ENCODE measurements around the gene PICALM.
"Not testable (repeated sequence)": the region's sequence is repeated elsewhere in the genome, so short reads cannot be mapped to it uniquely, and the experiment has no call there.

PICALM gene

DNA sequence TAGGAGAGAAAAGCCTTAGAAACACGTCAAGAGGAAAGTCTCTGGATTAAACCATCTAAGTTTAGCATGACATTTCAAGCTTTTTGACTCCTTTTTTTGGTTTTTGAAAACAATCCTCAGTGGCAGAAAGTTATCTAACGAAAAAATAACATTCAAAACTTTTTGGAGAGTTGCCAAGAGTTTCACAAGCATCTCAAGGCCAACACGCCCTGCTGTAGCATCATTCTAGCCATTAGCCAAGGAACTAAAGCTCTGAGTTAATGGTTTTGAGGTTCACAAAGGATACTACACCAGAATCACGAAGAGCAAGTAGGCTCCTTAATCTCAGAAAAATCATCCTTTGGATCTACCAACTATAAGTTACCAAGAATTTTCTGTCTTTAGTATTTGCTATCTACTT lies 94.8 kb downstream of the PICALM start:
- no peak for DNase-seq

DNA sequence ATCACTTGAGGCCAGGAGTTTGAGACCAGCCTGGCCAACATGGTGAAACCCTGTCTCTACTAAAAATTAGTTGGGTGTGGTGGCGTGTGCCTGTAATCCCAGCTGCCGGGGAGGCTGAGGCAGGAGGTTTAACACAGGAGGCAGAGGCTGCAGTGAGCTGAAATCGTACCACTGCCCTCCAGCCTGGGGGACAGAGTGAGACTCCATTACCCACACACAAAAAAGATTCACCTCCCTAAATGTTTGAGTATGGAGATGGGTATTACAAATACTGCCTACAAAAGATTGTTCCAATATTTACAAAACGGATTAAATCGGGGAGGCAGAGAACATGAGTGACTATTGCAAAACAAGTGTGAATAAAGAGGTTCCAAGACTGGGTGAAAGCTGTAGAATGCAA lies 98.3 kb downstream of the PICALM start:
- DNase-seq: no peak

- DNase-seq: no peak
Observed at GRCh38 chr11:85967457-85967856, 101.4 kb downstream of the PICALM start.

DNA sequence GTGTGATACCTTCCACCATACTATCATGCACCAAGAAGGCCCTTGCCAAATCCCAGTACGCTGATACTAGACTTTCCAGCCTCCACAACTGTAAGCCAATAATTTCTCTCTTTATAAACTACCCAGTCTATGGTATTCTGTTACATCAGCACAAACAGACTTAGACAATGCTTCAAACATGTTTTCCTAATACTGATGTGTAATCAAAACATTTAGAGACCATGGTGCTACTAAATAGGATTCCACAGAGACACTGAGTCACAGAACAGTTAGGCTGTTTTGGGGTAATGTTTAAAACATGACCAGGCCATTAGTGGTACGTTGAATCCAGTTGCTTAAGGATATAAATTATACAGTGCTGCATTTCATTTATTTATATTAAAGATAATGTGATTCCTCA lies 103.7 kb downstream of the PICALM start:
- DNase-seq: no peak

DNA sequence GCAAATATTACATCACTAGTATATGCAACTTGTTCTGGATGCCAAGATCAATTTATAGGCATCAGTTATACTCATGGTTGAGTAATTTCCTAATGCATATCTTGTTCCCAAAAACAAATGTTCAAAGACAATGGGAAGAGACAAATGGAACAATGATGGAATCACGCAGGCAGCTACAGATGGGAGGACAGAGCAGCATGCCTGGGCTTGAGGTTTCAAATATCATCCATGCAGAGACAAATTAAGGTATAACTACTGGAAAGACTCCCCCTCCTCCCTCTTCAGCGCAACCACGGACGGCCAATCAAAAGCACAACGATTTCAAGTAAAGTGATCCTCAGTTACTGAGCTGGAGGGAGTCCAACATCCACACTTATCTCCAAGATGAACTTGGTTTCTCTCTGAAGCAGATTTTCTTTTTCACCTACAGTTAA lies 106.9 kb downstream of the PICALM start:
- DNase-seq: no peak

DNA sequence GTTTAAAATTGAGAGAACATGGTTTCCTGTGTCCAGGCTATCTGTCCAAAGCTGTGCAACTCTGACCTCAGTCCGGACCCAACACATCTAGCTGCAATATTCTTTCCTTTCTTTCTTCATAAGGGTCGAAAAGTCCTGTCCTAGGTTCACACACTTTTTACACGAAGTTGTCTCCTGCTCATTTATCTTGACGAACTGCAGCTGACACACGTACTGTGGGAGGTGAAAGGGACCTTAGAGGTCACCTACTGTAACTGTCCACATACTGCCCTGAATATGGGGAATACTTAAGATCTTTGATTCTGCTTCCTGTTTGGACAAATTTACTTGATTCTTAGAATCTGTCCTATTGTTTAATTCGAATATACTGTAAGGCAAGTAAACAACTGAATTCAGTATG lies 107.8 kb downstream of the PICALM start:
- no peak for DNase-seq

GRCh38 chr11:85960678-85961077 lies 108.2 kb downstream of the PICALM start:
- DNase-seq: no peak

GRCh38 chr11:85955531-85955930 lies 113.4 kb downstream of the PICALM start:
- no peak for DNase-seq

DNA sequence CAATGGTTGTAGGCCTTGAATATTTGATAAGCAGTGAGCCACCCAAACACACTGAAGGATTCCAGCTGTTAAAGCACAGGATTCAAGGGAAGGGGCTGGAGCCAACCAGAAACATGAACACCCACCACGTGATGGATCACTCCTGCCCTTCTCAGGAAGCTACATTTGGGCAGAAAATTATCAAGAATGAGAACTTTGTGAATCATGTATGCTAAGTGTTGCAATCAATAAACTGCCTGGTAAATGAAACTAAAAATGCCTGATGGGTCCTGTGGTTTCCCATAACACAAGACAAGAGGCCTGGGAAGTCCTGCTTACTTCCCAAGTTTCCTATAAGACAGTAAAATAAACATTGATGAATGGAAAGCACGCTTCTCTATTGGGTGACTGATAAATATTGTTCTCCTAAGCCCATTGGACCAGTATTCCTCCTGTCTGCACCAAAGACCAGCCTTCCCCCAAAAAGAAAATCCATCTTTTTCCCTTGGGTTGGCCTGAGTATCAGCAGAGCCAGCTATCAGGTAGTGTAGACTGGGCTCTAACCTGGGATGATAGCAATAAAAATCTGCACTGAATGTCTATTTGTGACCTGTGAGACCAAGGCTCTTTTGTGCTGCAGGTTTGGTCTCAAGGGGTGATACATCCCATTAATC lies 115.3 kb downstream of the PICALM start:
- DNase-seq: no peak

DNA sequence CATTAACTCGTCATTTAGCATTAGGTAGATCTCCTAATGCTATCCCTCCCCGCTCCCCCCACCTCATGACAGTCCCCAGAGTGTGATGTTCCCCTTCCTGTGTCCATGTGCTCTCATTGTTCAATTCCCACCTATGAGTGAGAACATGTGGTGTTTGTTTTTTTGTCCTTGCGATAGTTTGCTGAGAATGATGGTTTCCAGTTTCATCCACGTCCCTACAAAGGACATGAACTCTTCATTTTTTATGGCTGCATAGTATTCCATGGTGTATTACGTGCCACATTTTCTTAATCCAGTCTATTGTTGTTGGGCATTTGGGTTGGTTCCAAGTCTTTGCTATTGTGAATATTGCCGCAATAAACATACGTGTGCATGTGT lies 116.8 kb downstream of the PICALM start:
- not testable (repeated sequence) for DNase-seq

GRCh38 chr11:85951428-85952107 lies 117.3 kb downstream of the PICALM start:
- no peak for DNase-seq

GRCh38 chr11:85951049-85951405 lies 117.9 kb downstream of the PICALM start:
- DNase-seq: no peak

- no peak for DNase-seq
Observed at GRCh38 chr11:85950317-85951048, 118.4 kb downstream of the PICALM start.

DNA sequence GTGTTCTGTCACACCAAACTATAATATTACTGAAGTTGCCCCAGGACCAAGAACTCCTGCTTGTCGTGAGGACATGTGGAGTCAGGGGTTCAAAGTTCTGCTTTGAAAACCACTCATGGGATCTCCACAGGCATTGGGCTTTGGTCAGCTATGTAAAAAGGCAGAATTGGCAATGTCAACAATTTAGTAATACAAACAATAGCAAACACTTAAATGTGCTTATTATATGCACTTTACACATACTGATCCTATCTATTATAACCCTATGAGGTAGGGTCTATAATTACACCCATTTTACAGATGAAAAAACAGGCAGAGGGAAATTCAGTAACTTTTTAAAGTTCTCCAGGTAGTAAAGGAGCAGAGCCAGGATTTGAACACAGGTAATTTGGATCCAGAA lies 119.1 kb downstream of the PICALM start:
- DNase-seq: no peak

DNA sequence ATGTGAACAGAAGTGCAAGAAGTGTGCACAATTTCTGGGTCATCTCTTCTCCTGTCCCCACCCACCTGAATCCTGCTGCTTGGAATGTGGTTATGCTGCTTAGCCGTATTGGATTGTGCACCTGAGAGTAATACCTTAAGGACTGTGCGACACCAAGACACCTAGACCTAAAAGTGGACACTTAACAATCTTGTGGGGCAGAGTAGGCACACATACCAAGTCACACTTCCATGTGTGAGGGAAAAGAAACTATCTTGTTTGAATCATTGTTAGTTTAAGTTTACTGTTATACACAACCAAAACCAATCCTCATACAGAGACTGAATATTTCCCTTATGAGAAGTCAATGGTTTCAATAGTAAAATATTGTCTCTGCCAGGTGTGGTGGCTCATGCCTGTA lies 120.0 kb downstream of the PICALM start:
- DNase-seq: no peak

GRCh38 chr11:85947431-85948272 lies 121.2 kb downstream of the PICALM start:
- peak; percentile 94 for DNase-seq

GRCh38 chr11:85946221-85946620 lies 122.7 kb downstream of the PICALM start:
- no peak for DNase-seq

DNA sequence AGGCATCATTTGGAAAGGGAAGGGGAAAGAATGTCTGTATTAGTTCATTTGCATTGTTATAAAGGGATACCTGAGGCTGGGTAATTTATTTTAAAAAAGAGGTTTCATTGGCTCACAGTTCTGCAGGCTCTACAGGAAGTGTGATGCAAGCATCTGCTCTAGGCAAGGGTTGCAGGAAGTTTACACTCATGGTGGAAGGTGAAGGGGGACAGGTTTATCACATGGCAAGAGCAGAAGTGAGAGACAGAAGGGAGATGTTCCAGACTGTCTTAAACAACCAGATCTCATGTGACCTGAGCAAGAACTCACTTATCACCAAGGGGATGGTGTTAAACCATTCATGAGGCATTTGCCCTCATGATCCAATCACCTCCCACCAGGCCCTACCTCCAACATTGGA lies 123.1 kb downstream of the PICALM start:
- DNase-seq: no peak

DNA sequence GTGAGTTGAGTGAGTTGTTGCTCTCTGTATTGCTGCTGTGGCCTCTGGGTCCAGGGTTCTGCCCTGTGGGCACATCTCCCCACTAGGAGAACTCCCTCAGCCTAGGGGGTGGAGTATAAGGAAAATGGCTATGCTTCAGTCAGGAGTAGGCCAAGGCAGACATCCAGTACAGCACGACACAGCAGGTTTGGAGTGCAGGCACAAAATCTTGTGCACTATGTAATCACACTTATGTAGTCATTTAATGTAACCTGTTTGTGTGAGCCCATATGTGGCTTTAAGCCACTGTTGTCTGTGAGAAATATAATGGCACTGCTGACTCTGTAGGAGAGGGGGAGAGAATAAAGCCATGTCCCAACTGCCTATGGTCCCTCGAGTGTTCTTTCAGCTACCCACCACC lies 123.6 kb downstream of the PICALM start:
- no peak for DNase-seq

DNA sequence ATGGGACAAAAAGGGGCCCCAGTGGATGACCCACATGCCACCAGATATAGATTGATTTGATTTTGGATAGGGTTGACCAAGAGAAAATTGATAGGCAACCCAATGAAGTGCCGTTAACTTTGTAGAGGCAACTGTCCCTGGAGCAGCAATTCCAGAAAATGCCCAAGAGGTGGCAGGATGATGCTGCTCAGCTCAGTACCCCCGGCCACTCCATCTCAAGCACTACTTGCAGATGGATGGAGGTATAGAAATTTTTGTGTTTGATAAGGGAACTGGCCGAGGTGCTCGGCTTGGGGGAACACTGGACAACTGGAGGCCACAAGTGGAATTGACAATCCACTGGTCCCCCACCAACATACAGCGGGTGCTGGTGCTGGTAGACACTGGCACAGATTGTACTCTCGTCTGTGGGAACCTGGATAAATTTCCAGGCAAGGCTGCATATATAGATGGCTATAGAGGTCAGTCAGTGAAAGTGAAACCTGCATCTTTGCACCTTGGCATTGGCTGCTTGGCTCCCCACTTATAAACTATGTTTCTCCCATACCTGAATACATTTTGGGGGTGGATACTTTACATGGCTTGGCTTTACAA lies 127.4 kb downstream of the PICALM start:
- DNase-seq: peak; percentile 65

GRCh38 chr11:85939099-85940015 lies 129.5 kb downstream of the PICALM start:
- DNase-seq: no peak

GRCh38 chr11:85937835-85938234 lies 131.0 kb downstream of the PICALM start:
- DNase-seq: no peak
